Hair follicle dermal papilla cell (primary cell): ENCODE data around the gene POLL. TPM values are rescaled to one million over a fixed set of nuclear protein-coding genes. Genes with fewer than 3 reads are reported as not detected.

ENCODE experiments used
- small RNA-seq: library from RNA; depleted of rRNA; stranded (forward); fragments of <200 nt; gene quantifications from one replicate; pipeline ENCODE3, GENCODE V24; 2012
- total RNA-seq: library from RNA; depleted of rRNA; stranded (reverse); fragments of >200 nt; gene quantifications from 2 replicates; pipeline ENCODE4 v1.2.3, GENCODE V29; 2012

Gene POLL
- 16.1 and 17.5 TPM in 2 replicates for total RNA-seq

GRCh38 chr10:101587725-101588653 lies at the start of gene POLL, which contains the start of gene DPCD:
TSS of gene POLL (minus strand) at chr10:101588257. CDS start at chr10:101587360, 897 bp downstream.
TSS of gene DPCD (plus strand) at chr10:101588321. CDS start at chr10:101588337, 16 bp downstream.

Small RNAs within 50 kb of the gene (small RNA-seq; reads per million reads assigned to genes)
- gene MIR3158-1 (6.3 reads per million, percentile 83 among the genes with 10 or more reads in this experiment), gene RNU6-1165P (not detected)

Other genes starting within 250 kb of the POLL start
- 9.9 and 10.1 TPM in 2 replicates for gene BTRC, start 234.1 kb downstream of the POLL start, total RNA-seq
- gene DPCD, start 64 bp upstream of the POLL start, total RNA-seq, result 19.8 and 33.9 TPM in 2 replicates
- gene FBXW4, start 106.9 kb upstream of the POLL start, total RNA-seq, result 69.3 and 70.8 TPM in 2 replicates
- not detected in 2 replicates for gene FGF8, start 187.9 kb upstream of the POLL start, total RNA-seq
- 44.3 and 58.3 TPM in 2 replicates for gene NPM3, start 195.2 kb upstream of the POLL start, total RNA-seq
- gene OGA, start 230.2 kb upstream of the POLL start, total RNA-seq, result 83.8 and 126 TPM in 2 replicates